ENCODE results near the gene PRMT1. TPM values are rescaled to one million over a fixed set of nuclear protein-coding genes. Genes with fewer than 3 reads are reported as not detected.
A peak's percentile ranks its signal among the peaks of the same experiment; 100 is the strongest.

The PRMT1 gene
- total and polyA plus RNA-seq, 9 of the 15 experiments (the other 6 are each of a cell fraction or from before 2014, with no cell fraction given): 13.3 to 464 (median 326) TPM

DNA sequence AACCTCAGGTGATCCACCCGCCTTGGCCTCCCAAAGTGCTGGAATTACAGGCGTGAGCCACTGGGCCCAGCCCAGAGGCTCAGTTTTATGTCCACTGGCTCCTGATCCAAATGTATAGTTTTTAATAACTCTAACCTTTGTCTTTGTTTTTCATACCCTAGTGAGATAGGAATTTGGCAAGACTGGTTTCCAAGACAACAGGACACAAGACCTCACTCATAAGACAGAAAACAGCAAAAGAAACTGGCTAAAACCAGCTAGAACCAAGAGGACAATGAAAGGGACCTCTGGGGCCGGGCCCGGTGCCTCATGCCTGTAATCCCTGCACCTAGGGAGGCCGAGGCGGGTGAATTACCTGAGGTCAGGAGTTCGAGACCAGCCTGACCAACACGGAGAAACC is 41.4 kb downstream of the PRMT1 start:
- Histone ChIP-seq H2AFZ (ENCODE audit: low read depth, low read length) (no peak overlapping the region), H3K4me1 (replicated peaks in 1 of 2; ENCODE audit: control insufficient read depth in 2 of 2, insufficient read depth in 2 of 2, low read length in 2 of 2) (peaks cover 8 to 9% of the 10 kb centered on the region in 2 experiments; a peak in 4 of 5 replicates), H3K4me2 (ENCODE audit: insufficient read depth, low read length) (peak overlapping the region; percentile 77), H3K27me3 (ENCODE audit: control insufficient read depth in 2 of 2, insufficient read depth in 2 of 2, low read length in 2 of 2) (no peaks in the 10 kb centered on the region), H3K27ac (ENCODE audit: extremely low read depth, low read depth, low read length) (peak overlapping the region; percentile 10; the same call in 1 of the 3 replicates), H3K79me2 (ENCODE audit: control insufficient read depth, insufficient read depth, low read length) (no peaks in the 10 kb centered on the region), H3K9me3 (replicated peaks; ENCODE audit: control insufficient read depth, insufficient read depth, low read depth, low read length) (no peaks in the 10 kb centered on the region), H4K20me1 (replicated peaks; ENCODE audit: control insufficient read depth, insufficient read depth, low read length) (no peaks in the 10 kb centered on the region), H3K9me1 (ENCODE audit: control insufficient read depth, insufficient read depth, low read length) (no peaks in the 10 kb centered on the region), H3K9ac (ENCODE audit: insufficient read depth in 1 of 2, low read depth in 2 of 2, low read length in 2 of 2) (peak overlapping the region; percentile 84 to 93; a peak in 3 of 4 replicates), H3K36me3 (ENCODE audit: control insufficient read depth, insufficient read depth, low read length) (peaks cover 2% of the 10 kb centered on the region; the same call in 1 of the 3 replicates), H3K4me3 (no peak overlapping the region)
- FAIRE-seq (no peak), DNase-seq (ENCODE audit: extremely low read depth in 1 of 4, low spot score in 3 of 4) (no peak), ATAC-seq (no peak)
- 83% methylated on average over 8 of the region's 8 CpGs for WGBS (ENCODE audit: insufficient coverage, low coverage, missing lambda C conversion rate)
- ChIA-PET POLR2A (interaction anchor here (1.0 to 1.2 kb wide), 3 partner anchors 10 to 43 kb away, joined by 3 to 5 read pairs (median 4); no protein-coding TSS in a partner anchor), CTCF (ENCODE audit: low intra/inter-chr PET ratio) (no interaction called here)
- TF ChIP-seq HLTF (IDR thresholded peaks at IDR 0.05) (no peak), REST (IDR thresholded peaks at IDR 0.05; ENCODE audit: borderline replicate concordance) (peak; percentile 28; the same call in 1 of the 2 replicates), REST (CRISPR knock-in tag; IDR thresholded peaks at IDR 0.05; ENCODE audit: low read depth) (no peak)
- intact Hi-C loops (cut with micrococcal nuclease): loop anchor here (10.0 kb wide), 1 partner anchor 156 kb away; the partner anchor contains the start of genes AKT1S1 and TBC1D17
- in situ Hi-C loops (cut with MboI): no loop called here
- BruUV-seq (replicated peaks): no TSS peak
